Inflammatory macrophage treated with lipopolysaccharide for 1 hour (primary cell): ENCODE results near the gene BTRC.

Experiments used
- DNase-seq, 2 donors: peaks; one replicate each; pipeline ENCODE4 v3.0.0-alpha.2; 2020 to 2022

BTRC gene

GRCh38 chr10:101446947-101447346, 93.0 kb downstream of the BTRC start:
- DNase-seq: no peak

GRCh38 chr10:101447477-101447876, 93.5 kb downstream of the BTRC start:
- DNase-seq: no peak

- no peak for DNase-seq
Measured at GRCh38 chr10:101450277-101451080, 96.5 kb downstream of the BTRC start.

- DNase-seq: no peak
Measured at GRCh38 chr10:101451261-101451660, 97.3 kb downstream of the BTRC start.

- no peak for DNase-seq
Measured at GRCh38 chr10:101451667-101452069, 97.7 kb downstream of the BTRC start.

GRCh38 chr10:101452176-101452575, 98.2 kb downstream of the BTRC start:
- no peak for DNase-seq

- DNase-seq: no peak
Measured at GRCh38 chr10:101452593-101452992, 98.6 kb downstream of the BTRC start.

GRCh38 chr10:101453318-101453717, 99.4 kb downstream of the BTRC start:
- no peak for DNase-seq

GRCh38 chr10:101453791-101454718, 100.1 kb downstream of the BTRC start:
- DNase-seq: no peak

GRCh38 chr10:101458869-101459268, 104.9 kb downstream of the BTRC start:
- no peak for DNase-seq

GRCh38 chr10:101464082-101464481, 110.1 kb downstream of the BTRC start:
- DNase-seq: no peak

GRCh38 chr10:101464599-101464998, 110.6 kb downstream of the BTRC start:
- DNase-seq: no peak

GRCh38 chr10:101466016-101466912, 112.3 kb downstream of the BTRC start:
- no peak for DNase-seq

- DNase-seq: peak; percentile 45 to 61
Measured at GRCh38 chr10:101467286-101467770, 113.4 kb downstream of the BTRC start.

GRCh38 chr10:101468159-101468558, 114.2 kb downstream of the BTRC start:
- DNase-seq: no peak

GRCh38 chr10:101476383-101476782, 122.4 kb downstream of the BTRC start:
- DNase-seq: no peak

GRCh38 chr10:101478956-101479355, 125.0 kb downstream of the BTRC start:
- no peak for DNase-seq

- no peak for DNase-seq
Measured at GRCh38 chr10:101481256-101481655, 127.3 kb downstream of the BTRC start.

- no peak for DNase-seq
Measured at GRCh38 chr10:101482568-101482967, 128.6 kb downstream of the BTRC start.

- no peak for DNase-seq
Measured at GRCh38 chr10:101484175-101484745, 130.3 kb downstream of the BTRC start.

GRCh38 chr10:101485207-101485606, 131.2 kb downstream of the BTRC start:
- DNase-seq: no peak
